HG03103 (cell line): ENCODE data around the gene GUSB.

Experiments
- ATAC-seq: cut with Tn5 transposase; IDR thresholded peaks from one replicate; pipeline ENCODE4 v1.9.1; 2021; ENCODE audit warnings: low read depth; ENCODE audit not compliant: unreplicated experiment

Gene GUSB

DNA sequence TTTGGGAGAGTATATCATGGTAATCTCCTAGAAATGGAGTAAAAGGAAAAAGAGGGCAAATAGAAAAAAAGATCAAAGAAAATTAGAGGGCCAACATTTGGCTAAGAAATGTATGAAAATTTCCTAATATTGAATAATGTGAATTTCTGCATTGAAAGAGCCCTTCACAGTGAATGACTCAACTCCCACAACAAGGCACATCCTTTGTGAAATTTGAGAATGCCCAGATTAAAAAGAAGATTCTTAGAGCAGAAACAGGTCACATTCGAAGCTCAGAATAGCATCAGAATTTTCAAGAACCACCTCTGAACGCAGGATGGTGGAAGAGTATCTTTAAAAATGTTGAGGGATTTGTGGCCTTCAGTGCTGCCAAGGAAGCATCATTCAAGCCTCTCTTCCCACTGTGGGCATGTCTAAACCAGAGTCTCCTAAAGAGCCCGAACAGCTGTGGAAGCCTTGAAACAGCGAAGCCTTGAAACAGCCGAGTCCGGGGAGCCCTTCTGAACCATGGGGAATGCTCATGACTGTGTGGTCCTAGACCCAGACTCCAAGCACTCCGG is 43.6 kb downstream of the GUSB start:
- ATAC-seq, result no peak

DNA sequence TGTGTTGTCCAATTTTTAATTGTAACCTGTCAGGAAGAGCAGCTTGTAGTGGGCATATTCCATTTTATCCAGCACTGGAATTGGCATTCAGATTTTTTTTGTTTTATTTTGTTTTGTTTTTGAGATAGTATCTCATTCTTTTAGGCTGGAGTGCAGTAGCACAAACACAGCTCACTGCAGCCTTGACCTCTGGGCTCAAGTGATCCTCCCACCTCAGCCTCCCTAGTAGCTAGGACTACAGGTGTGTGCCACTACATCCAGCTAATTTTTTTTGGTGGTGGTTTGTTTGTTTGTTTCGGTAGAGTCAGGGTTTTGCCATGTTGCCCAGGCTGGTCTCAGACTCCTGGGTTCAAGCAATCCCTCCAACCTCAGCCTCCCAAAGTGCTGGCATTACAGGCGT is 44.7 kb downstream of the GUSB start:
- ATAC-seq, result no peak

DNA sequence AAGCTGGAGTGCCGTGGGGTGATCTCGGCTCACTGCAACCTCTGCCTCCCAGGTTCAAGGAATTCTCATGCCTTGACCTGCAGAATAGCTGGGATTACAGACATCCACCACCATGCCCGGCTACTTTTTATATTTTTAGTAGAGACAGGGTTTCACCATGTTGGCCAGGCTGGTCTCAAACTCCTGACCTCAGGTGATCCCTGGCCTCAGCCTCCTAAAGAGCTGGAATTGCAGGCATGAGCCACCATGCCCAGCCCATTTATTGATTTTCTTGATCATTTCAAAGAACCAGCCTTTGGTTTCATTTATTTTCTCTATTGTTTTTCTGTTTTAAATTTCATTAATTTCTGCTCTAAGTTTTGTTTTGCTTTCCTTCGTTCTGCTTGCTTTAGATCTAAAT is 50.3 kb downstream of the GUSB start:
- no peak for ATAC-seq

DNA sequence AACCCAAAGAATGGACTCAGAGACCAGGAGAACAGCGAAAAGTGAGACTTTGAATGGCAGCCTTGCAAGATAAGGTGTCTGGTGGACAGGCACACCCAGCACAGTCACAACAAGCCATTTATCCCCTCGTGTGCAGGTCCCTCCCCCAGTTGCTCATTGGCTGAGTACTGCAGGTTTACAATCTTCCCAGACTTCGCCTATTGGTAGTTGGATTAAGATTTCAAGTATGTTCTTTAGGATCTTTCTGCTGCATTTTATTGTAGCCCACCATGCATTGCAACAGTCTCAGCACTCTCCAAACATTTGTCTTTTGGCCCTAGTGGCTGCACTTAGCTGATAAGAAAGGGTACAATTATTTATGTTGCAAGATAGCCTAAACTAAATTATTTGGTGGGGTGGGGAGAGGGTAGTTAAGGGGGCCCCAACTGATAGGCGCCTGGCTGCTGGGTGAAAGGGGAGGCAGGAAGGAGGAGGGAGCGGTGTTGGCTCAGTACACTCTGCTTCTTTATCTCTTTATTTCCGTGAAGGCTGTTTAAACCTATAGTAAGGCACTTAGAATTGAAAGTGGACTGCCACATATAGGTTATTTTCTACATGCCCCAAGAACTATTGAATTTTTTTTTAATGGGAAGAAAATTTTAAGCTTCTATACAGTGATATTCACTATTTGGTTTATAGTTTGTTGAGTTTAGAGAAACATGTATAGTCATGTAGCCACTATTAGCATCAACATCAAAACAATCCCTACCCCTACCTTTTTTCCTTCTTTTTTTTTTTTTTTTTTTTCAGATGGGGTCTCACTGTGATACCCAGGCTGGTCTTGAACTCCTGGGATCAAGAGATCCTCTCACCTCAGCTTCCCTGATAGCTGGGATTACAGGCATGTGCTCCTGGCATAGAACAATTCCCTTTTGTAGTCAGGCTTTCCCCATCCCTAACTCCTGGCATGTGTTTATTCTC is 54.2 kb downstream of the GUSB start:
- ATAC-seq, result no peak

DNA sequence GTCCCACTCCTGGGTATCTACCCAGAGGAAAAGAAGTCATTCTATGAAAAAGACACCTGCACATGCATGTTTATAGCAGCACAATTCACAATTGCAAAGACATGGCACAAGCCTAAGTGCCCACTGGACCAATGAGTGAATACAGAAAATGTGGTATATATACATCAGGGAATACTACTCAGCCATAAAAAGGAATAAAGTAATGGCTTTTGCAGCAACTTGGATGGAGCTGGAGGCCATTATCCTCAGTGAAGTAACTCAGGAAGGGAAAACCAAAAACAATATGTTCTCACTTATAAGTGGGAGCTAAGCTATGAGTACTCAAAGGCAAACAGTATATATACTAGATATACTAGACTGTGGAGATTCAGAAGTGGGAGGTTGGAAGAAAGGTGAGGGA is 55.4 kb downstream of the GUSB start:
- ATAC-seq, result no peak

DNA sequence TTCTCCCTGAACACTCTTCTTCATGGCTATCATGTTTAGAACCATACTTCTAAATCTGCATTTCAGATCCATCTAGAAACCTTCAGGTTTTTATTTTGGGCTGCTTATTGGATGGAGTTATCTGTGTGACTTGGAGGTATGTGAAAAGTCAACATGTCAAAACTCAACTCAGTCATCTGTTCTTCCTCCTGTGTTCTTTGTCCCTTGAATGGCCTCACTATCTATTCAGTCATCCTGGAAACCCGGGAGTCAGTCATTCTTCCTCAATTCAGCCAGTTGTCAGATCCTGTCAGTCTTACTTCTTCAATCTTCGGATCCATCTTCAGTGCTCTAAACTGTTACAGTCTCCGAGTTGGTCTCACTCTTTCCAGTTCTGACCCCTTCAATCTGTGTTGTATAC is 57.0 kb downstream of the GUSB start:
- no peak for ATAC-seq

DNA sequence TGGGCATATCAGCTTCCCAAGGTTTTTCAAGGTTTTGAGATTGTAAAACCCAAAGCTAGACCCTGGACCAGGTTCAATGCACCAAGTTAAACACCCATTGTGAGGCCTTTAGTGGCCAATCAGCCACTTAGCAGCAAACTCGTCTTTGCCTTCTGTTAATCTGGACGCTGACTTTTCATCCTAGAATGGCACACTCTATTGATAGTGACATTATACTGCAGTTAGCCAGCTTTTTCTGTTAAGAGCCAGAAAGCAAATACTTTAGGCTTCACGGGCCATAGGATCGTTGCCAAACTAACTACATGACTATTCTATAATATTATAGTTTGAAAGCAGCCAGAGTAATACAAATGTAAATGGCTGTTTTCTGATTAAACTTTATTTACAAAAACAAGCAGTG is 57.8 kb downstream of the GUSB start:
- no peak for ATAC-seq

DNA sequence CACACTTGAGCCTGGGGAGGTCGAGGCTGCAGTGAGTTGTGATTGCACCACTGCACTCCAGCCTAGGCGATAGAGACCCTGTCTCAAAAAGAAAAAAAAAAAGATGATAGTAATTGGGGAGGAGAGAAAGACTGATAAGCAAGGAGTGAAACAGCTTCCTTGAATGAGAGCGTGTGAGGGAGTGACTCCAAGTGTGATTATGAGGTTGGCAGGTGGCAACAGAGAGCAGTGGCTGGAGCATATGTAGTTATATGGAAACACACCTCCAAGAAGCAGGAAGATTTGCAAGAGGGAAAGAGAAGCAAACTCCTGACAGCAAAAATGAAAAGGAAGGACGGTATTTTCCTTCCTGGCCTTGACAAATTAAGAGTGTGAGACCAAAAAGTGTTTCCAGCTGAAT is 58.7 kb downstream of the GUSB start:
- no peak for ATAC-seq

DNA sequence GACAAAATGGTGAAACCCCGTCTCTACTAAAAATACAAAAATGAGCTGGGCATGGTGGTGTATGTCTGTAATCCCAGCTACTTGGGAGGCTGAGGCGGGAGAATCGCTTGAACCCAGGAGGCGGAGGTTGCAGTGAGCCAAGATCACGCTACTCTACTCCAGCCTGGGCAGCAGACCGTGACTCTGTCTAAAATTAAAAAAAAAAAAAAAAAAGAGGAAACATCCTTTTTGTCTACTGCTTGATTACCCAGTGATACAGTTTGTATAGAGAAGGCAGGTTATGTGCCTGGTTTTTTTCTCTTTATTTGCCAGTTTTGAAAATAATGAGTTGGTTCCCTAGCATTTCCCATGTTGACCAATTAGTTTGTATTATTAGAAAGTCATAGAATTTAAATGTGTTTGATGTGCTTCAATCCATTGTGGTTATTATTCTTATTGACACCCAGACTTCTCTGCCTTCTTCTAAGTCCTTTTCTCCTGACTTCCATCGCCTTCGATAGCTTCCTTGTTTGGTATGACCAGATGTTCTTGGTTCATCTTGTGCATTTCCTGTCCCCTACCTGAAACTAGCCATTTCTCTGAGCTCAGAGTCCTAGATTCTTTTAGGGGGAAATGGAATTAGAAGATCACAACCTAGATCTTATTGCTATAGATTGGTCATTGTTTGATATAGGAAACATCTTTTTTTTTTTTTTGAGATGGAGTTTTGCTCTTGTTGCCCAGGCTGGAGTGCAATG is 65.9 kb downstream of the GUSB start:
- ATAC-seq, result no peak

DNA sequence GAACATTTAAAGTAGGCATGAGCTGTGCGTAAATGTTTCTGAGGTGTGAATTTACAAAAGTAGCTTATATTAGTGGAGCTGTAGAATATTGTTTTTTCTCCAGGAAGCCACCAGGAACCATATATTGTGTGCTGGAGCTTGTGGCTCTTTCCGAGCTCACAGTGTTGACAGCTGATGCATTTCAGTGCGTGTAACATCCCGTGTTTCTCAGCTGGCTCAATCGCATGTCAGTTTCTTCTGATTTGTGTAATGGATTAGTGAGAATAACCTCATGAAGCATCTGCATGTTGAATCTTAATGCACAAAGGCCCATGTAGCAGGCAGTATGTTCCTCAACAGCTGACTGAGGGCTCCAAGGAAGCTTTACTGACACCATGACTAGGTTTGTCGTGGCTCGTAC is 69.8 kb downstream of the GUSB start:
- no peak for ATAC-seq
